Measurements from ENCODE around the gene ATP8A2. TPM values are rescaled to one million over a fixed set of nuclear protein-coding genes. Genes with fewer than 3 reads are reported as not detected.

Gene ATP8A2
- total RNA-seq, 6 donors from 2014 or later: 0.55 to 1.5 (median 0.87) TPM

GRCh38 chr13:25905611-25906010 is 533.8 kb downstream of the ATP8A2 start:
- Histone ChIP-seq H3K27me3 (no peaks in the 10 kb centered on the region), H3K4me3 (no peak overlapping the region), H3K36me3 (no peaks in the 10 kb centered on the region), H3K4me1 (peaks cover 0 to 14% (median 6%) of the 10 kb centered on the region in 4 donors), H3K9me3 (no peaks in the 10 kb centered on the region), H3K27ac (peak overlapping the region in 2 of 4 donors; percentile 22 to 26)
- no peak for ATAC-seq (ENCODE audit: low FRiP score in 2 of 2)
- peak in 1 of 2 donors; percentile 24 for DNase-seq
- WGBS, 2 donors: 39 to 41% methylated on average over 5 of the region's 5 CpGs
- TF ChIP-seq POLR2AphosphoS5 (IDR thresholded peaks at IDR 0.05) (no peak), EP300 (IDR thresholded peaks at IDR 0.05) (no peak), POLR2A (IDR thresholded peaks at IDR 0.05) (no peak)
- TF ChIP-seq, protein P1, sequence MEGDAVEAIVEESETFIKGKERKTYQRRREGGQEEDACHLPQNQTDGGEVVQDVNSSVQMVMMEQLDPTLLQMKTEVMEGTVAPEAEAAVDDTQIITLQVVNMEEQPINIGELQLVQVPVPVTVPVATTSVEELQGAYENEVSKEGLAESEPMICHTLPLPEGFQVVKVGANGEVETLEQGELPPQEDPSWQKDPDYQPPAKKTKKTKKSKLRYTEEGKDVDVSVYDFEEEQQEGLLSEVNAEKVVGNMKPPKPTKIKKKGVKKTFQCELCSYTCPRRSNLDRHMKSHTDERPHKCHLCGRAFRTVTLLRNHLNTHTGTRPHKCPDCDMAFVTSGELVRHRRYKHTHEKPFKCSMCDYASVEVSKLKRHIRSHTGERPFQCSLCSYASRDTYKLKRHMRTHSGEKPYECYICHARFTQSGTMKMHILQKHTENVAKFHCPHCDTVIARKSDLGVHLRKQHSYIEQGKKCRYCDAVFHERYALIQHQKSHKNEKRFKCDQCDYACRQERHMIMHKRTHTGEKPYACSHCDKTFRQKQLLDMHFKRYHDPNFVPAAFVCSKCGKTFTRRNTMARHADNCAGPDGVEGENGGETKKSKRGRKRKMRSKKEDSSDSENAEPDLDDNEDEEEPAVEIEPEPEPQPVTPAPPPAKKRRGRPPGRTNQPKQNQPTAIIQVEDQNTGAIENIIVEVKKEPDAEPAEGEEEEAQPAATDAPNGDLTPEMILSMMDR (IDR thresholded peaks at IDR 0.05): no peak

- Histone ChIP-seq H3K27ac (no peak overlapping the region), H3K9me3 (no peaks in the 10 kb centered on the region), H3K36me3 (no peaks in the 10 kb centered on the region), H3K4me1 (peaks cover 0 to 14% (median 6%) of the 10 kb centered on the region in 4 donors), H3K27me3 (no peaks in the 10 kb centered on the region), H3K4me3 (no peak overlapping the region)
- 40 to 56% methylated on average over 7 of the region's 7 CpGs for WGBS, 2 donors
- ATAC-seq (ENCODE audit: low FRiP score in 2 of 2): no peak
- DNase-seq: no peak
- TF ChIP-seq EP300 (IDR thresholded peaks at IDR 0.05) (no peak), POLR2AphosphoS5 (IDR thresholded peaks at IDR 0.05) (no peak), POLR2A (IDR thresholded peaks at IDR 0.05) (no peak)
- TF ChIP-seq, protein P1 (IDR thresholded peaks at IDR 0.05): no peak
Measured at GRCh38 chr13:25906191-25906661, 534.5 kb downstream of the ATP8A2 start.

DNA sequence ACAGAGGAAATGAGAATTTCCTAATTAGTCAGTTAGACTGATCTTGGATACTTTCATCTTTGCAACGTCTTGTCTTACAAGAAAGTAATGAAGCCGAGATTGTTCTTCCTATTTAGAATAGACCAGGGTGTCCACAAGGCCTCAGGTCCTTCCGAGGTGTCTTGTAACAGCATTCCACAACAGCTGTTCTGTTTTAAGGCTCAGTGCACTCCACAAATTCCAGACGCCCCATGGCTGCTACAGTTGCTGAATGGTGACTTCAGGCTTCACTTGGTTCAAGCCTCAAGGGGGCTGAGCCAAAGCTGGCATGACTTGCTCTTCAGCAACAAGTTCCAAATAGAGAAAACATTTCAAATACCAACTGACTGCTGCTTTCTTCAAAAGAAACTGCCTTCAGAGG is 536.6 kb downstream of the ATP8A2 start:
- peaks cover 0 to 14% (median 3%) of the 10 kb centered on the region in 4 donors for H3K4me1 ChIP-seq
- no peak overlapping the region for H3K27ac ChIP-seq
- no peak for TF ChIP-seq POLR2AphosphoS5 (IDR thresholded peaks at IDR 0.05)
- no peak for TF ChIP-seq EP300 (IDR thresholded peaks at IDR 0.05)
- TF ChIP-seq POLR2A (IDR thresholded peaks at IDR 0.05): no peak
- TF ChIP-seq, protein P1 (IDR thresholded peaks at IDR 0.05): no peak
- no peaks in the 10 kb centered on the region for H3K36me3 ChIP-seq
- no peak for DNase-seq
- no peak overlapping the region for H3K4me3 ChIP-seq
- ATAC-seq (ENCODE audit: low FRiP score in 2 of 2): no peak
- whole genome bisulfite sequencing, 2 donors: 69 to 77% methylated on average over 4 of the region's 4 CpGs
- no peaks in the 10 kb centered on the region for H3K27me3 ChIP-seq
- H3K9me3 ChIP-seq: no peaks in the 10 kb centered on the region

DNA sequence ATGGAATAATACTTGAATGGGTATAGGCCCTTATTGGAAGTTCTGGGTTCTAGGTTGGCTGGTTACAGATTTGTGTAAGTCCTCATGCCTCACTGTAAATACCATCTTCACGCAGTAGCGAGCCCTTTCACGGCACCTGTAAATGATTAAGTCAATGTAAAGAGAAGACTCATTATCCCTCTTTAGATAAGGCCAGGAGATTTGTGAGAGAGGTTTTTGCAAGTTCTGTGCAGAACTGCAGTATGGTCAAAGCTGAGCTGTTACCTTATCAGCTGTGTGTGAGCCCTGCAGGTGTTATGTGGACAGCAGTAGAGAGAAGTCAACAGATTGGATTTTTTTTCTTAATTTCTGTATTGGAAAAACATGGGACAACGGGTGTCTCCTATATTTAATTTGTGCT is 538.5 kb downstream of the ATP8A2 start:
- ATAC-seq (ENCODE audit: low FRiP score in 2 of 2) (no peak), DNase-seq (no peak)
- Histone ChIP-seq H3K4me1 (peaks cover 0 to 13% (median 3%) of the 10 kb centered on the region in 4 donors), H3K27ac (no peak overlapping the region), H3K9me3 (no peaks in the 10 kb centered on the region), H3K27me3 (no peaks in the 10 kb centered on the region), H3K4me3 (no peak overlapping the region), H3K36me3 (no peaks in the 10 kb centered on the region)
- WGBS, 2 donors: 59 to 74% methylated on average over 4 of the region's 4 CpGs
- TF ChIP-seq POLR2AphosphoS5 (IDR thresholded peaks at IDR 0.05) (no peak), EP300 (IDR thresholded peaks at IDR 0.05) (no peak), POLR2A (IDR thresholded peaks at IDR 0.05) (no peak)
- TF ChIP-seq, protein P1 (IDR thresholded peaks at IDR 0.05): no peak

GRCh38 chr13:25910991-25911419 is 539.2 kb downstream of the ATP8A2 start:
- Histone ChIP-seq H3K27me3 (no peaks in the 10 kb centered on the region), H3K4me1 (peaks cover 0 to 5% (median 4%) of the 10 kb centered on the region in 4 donors), H3K36me3 (no peaks in the 10 kb centered on the region), H3K9me3 (no peaks in the 10 kb centered on the region), H3K4me3 (no peak overlapping the region), H3K27ac (no peak overlapping the region)
- DNase-seq (no peak), ATAC-seq (ENCODE audit: low FRiP score in 2 of 2) (no peak)
- TF ChIP-seq, protein P1 (IDR thresholded peaks at IDR 0.05): no peak
- TF ChIP-seq EP300 (IDR thresholded peaks at IDR 0.05) (no peak), POLR2A (IDR thresholded peaks at IDR 0.05) (no peak), POLR2AphosphoS5 (IDR thresholded peaks at IDR 0.05) (no peak)

Measured in upper lobe of left lung (tissue), 6 donors.